ENCODE measurements around the gene YIPF3. TPM values are rescaled to one million over a fixed set of nuclear protein-coding genes. Genes with fewer than 3 reads are reported as not detected.
A peak's percentile ranks its signal among the peaks of the same experiment; 100 is the strongest.
"Not testable (repeated sequence)": the region's sequence is repeated elsewhere in the genome, so short reads cannot be mapped to it uniquely, and the experiment has no call there.

Gene YIPF3
- total RNA-seq: 10 to 100 TPM; 50.9 to 56.3 TPM

DNA sequence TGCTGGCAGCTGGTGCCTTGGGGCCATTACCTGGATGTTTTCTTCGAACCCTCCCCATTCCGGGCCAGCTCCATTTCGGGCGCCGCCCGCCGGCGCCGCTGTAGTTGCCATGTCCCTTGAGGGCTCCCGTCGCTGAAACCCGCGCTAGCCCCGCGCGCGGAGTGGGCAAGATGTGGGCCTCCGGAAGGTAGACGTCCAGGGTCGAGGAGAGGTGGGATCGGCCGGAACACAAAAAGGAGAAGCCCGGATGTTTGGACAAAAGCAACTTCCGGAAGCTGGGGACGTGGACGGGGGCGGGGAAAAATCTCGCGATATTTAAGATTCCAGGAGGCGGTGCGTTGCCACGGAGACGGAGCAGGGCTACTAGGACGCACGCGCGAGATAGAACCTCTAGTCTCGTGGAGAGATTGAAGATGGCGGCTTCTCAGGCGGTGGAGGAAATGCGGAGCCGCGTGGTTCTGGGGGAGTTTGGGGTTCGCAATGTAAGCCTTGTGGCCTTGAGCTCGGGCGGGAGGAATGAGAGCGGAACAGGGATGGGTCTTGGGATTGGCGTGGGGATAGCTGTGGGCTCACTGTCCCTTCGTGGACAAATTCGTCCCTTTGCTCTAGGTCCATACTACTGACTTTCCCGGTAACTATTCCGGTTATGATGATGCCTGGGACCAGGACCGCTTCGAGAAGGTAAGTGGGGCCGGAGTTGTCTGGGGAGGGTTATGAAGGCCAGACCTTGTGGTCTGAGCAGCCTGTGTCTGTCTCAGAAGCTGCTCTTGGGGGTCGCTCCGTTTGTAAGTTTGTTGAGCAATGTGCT is at the start of gene YIPF3, which contains the start of gene POLR1C:
TSS of gene YIPF3 (minus strand) at position 230 of the 808 bp plus-strand sequence. CDS start at position 111, 119 bp downstream.
TSS of gene POLR1C (plus strand) at position 393 of the 808 bp plus-strand sequence. CDS start at position 414, 21 bp downstream.
- Mint-ChIP-seq H3K4me3 (no peak within 1 kb of the TSS), H3K27ac (no peak within 1 kb of the TSS), H3K27me3 (no peaks in the 10 kb centered on the region), H3K9me3 (ENCODE audit: low read depth) (no peaks in the 10 kb centered on the region), H3K4me1 (peaks cover 22% of the 10 kb centered on the region), H3K36me3 (peaks cover 36% of the 10 kb centered on the region)
- CTCF ChIA-PET: interaction anchor here (1.0 to 4.1 kb wide), 7 partner anchors 11 to 287 kb away, joined by 3 to 34 read pairs (median 4); partner anchors contain the start of genes DLK2, DNPH1, POLH and XPO5
- DNase-seq (peak; percentile 98), ATAC-seq (peak; percentile 96)

DNA sequence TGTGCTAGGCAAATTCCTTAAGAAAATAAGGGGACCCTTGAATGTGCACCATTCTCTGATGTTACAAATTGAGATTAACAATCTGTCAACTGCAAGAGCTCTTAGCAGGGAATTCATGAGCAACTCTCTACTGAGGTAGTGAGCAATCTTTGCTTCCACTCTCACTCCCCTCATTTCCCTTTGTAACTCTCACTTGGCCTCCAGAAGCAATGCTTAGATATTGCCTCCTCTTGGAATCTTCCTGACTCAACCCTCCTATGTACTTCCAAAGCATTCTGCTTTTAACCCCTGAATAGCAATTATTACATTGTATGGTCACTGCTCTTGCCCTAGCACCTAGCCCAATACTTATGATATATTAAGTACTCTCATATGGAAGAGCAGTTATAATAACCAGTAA is 42.6 kb upstream of the YIPF3 start:
- no peak overlapping the region for H3K27ac Mint-ChIP-seq
- no peak for DNase-seq
- no peaks in the 10 kb centered on the region for H3K4me1 Mint-ChIP-seq
- no peaks in the 10 kb centered on the region for H3K9me3 Mint-ChIP-seq (ENCODE audit: low read depth)
- H3K27me3 Mint-ChIP-seq: no peaks in the 10 kb centered on the region
- H3K4me3 Mint-ChIP-seq: no peak overlapping the region
- ATAC-seq: no peak
- peaks cover 59% of the 10 kb centered on the region for H3K36me3 Mint-ChIP-seq
- CTCF ChIA-PET: no interaction called here

DNA sequence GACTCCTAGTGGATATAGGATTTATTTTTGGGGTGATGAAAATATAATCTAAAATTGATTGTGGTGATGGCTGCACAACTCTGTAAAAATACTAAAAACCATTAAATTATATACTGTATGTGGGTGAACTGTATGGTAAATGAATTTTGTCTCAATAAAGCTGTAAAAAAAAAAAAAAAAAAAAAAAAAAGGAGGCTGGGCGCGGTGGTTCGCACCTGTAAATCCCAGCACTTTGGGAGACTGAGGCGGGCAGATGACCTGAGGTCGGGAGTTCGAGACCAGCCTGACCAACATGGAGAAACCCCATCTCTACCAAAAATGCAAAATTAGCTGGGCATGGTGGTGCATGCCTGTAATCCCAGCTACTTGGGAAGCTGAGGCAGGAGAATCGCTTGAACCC is 40.9 kb upstream of the YIPF3 start:
- H3K4me1 Mint-ChIP-seq; H3K9me3 Mint-ChIP-seq (ENCODE audit: low read depth); DNase-seq; H3K4me3 Mint-ChIP-seq; H3K27ac Mint-ChIP-seq; H3K27me3 Mint-ChIP-seq; ATAC-seq: not testable (repeated sequence)
- peaks cover 69% of the 10 kb centered on the region for H3K36me3 Mint-ChIP-seq
- CTCF ChIA-PET: interaction anchor here (0.6 kb wide), 1 partner anchor 629 kb away, joined by 3 read pairs; the partner anchor contains the start of gene CNPY3

DNA sequence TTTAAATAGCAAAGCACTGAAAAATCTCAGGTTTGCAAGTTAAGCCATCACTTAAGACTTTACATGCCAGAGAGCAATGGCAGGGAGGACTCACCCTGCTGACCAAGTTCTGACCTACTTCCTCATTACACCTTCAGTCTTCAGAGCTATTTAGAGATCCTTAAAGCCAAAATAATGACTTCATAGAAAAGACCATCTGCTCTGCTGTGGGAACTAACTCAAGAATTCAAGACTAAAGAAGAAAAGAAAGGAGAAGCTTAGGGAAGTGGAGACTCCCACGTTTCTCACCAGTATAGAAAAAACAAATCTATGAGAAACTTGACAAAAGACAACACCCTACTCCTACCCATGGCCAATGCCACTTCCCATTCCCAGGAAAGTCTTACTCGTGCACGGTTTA is 30.5 kb upstream of the YIPF3 start:
- CTCF ChIA-PET: interaction anchor here (0.9 kb wide), 1 partner anchor 15 kb away, joined by 3 read pairs; no protein-coding TSS in a partner anchor
- no peak overlapping the region for H3K4me3 Mint-ChIP-seq
- H3K4me1 Mint-ChIP-seq: peaks cover 7% of the 10 kb centered on the region
- no peak for ATAC-seq
- no peak for DNase-seq
- H3K27ac Mint-ChIP-seq: no peak overlapping the region
- no peaks in the 10 kb centered on the region for H3K9me3 Mint-ChIP-seq (ENCODE audit: low read depth)
- H3K36me3 Mint-ChIP-seq: peaks cover 62% of the 10 kb centered on the region
- no peaks in the 10 kb centered on the region for H3K27me3 Mint-ChIP-seq

DNA sequence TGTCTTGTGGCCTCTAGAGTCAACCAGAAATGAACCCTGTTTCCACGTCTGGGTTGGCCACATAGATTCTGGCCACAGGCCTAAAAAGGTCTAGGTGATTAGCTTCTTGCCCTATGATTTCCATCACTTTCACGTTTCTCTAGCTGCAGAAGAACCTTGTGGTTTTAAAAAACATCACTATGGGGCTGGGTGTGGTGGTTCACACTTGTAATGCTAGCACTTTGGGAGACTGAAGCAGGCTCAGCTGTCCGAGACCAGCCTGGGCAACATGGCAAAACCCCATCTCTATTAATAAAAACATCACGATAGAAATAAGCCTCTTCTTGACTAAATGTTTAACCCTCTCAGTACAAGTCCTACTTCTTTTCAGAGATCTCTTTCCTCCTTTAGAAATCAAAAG is 27.7 kb upstream of the YIPF3 start:
- Mint-ChIP-seq H3K36me3 (peaks cover 61% of the 10 kb centered on the region), H3K4me1 (peaks cover 7% of the 10 kb centered on the region), H3K27me3 (no peaks in the 10 kb centered on the region), H3K4me3 (no peak overlapping the region), H3K27ac (no peak overlapping the region), H3K9me3 (ENCODE audit: low read depth) (no peaks in the 10 kb centered on the region)
- DNase-seq (no peak), ATAC-seq (no peak)
- CTCF ChIA-PET: interaction anchor here (1.6 kb wide), 1 partner anchor 31 kb away, joined by 5 read pairs; the partner anchor contains the start of genes POLH and XPO5

DNA sequence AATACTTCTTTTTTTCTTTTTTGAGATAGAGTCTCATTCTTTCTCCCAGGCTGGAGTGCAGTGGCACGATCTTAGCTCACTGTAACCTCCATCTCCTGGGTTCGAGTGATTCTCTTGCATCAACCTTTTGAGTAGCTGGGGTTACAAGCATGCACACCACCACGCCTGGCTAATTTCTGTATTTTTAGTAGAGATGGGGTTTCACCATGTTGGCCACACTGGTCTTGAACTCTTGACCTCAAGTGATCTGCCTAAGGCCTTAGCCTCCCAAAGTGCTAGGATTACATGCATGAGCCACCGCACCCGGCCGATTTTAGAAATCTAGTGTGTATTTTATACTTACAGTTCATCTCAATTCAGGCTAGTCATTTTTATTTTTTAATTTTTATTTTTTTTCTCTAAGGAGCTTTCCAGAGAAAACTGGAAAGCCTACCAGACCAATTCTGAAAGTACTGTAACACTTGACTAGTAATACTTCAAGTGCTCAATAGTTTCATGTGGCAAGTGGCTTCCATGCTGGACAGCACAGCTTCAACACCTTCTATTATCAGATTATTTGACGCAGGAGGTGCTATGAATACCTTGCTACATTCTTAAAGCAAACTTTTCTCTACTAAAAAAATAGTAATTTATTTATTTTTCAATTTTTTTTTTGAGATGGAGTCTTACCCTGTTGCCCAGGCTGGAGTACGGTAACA is 25.2 kb upstream of the YIPF3 start:
- Mint-ChIP-seq H3K4me1 (peaks cover 7% of the 10 kb centered on the region), H3K27me3 (no peaks in the 10 kb centered on the region), H3K27ac (peak overlapping the region; percentile 14), H3K4me3 (no peak overlapping the region), H3K9me3 (ENCODE audit: low read depth) (no peaks in the 10 kb centered on the region), H3K36me3 (peaks cover 65% of the 10 kb centered on the region)
- CTCF ChIA-PET: no interaction called here
- no peak for DNase-seq
- no peak for ATAC-seq

DNA sequence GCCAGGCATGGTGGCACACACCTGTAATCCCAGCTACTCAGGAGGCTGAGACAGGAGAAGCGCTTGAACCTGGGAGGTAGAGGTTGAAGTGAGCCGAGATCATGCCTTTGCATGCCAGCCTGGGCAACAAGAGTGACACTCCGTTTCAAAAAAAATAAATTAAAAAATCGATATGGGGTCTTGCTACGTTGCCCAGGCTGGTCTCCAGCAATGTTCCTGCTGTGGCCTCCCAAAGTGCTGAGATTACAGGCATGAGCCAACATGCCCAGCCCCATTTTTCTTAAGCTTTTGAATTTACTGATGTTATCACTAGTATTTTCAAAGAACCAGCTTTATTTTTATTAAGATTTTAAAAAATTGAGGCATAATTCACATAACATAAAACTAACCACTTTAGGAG is 23.8 kb upstream of the YIPF3 start:
- Mint-ChIP-seq H3K27me3 (no peaks in the 10 kb centered on the region), H3K4me1 (peaks cover 7% of the 10 kb centered on the region), H3K27ac (no peak overlapping the region), H3K36me3 (peaks cover 58% of the 10 kb centered on the region), H3K9me3 (ENCODE audit: low read depth) (no peaks in the 10 kb centered on the region), H3K4me3 (no peak overlapping the region)
- DNase-seq: no peak
- ATAC-seq: no peak
- CTCF ChIA-PET: no interaction called here

DNA sequence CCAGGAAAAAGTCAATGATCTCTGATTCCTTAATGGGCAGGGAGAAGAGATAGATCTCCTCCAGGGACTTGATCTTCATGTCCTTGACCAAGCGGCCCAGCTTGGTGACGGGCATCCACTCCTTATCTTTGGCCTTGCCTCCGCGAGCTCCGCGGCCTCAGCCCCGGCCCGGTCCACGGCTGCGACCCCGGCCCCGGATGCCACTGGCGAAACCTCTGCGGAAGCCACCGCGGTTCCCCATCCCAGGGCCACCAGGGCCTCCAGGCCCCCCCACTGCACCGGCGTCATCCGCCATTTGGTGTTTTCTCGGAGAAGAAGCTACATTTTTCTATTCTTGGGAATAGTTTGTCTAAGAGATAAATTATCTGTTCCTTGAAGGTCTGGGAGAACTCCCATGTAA is 22.7 kb upstream of the YIPF3 start:
- not testable (repeated sequence) for DNase-seq; H3K27me3 Mint-ChIP-seq; H3K27ac Mint-ChIP-seq; H3K9me3 Mint-ChIP-seq (ENCODE audit: low read depth); H3K4me3 Mint-ChIP-seq; ATAC-seq; H3K4me1 Mint-ChIP-seq
- peaks cover 50% of the 10 kb centered on the region for H3K36me3 Mint-ChIP-seq
- CTCF ChIA-PET: interaction anchor here (1.1 kb wide), 1 partner anchor 31 kb away, joined by 3 read pairs; no protein-coding TSS in a partner anchor

DNA sequence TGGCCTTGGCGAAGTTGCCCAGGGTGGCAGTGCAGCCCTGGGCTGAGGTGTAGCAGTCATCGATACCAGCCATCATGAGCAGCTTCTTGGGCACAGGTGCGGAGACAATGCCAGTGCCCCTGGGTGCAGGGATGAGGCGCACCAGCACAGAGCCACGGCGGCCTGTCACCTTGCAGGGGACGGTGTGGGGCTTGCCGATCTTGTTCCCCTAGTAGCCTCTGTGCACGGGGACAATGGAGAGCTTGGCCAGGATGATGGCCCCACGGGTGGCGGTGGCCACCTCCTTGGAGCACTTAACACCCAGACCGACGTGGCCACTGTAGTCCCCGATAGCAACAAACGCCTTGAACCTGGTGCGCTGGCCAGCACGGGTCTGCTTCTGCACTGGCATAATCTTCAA is 22.3 kb upstream of the YIPF3 start:
- CTCF ChIA-PET: interaction anchor here (1.1 kb wide), 1 partner anchor 31 kb away, joined by 3 read pairs; no protein-coding TSS in a partner anchor
- H3K9me3 Mint-ChIP-seq (ENCODE audit: low read depth); H3K4me1 Mint-ChIP-seq; DNase-seq; H3K27ac Mint-ChIP-seq; H3K4me3 Mint-ChIP-seq; ATAC-seq; H3K27me3 Mint-ChIP-seq: not testable (repeated sequence)
- H3K36me3 Mint-ChIP-seq: peaks cover 47% of the 10 kb centered on the region

DNA sequence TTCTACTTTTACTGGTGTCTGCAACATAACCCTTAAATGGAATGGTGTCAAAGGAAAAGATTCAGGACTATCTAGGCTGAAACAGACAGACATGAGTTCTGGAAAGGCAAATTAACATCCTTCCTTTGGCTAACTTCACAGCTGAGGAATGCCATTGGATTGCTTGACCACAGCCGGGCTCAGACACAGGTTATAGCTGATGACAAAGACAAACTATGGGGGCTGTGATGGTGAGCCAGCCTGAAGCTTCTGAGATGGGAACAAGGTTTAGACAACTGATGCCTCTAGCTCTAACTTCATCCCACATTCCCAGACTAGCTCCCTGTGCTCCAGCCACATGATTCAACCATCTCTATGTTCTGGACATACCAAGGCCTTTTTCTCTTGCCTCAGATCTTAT is 15.5 kb upstream of the YIPF3 start:
- H3K27ac Mint-ChIP-seq: peak overlapping the region; percentile 47
- H3K27me3 Mint-ChIP-seq: no peaks in the 10 kb centered on the region
- no peaks in the 10 kb centered on the region for H3K4me1 Mint-ChIP-seq
- H3K9me3 Mint-ChIP-seq (ENCODE audit: low read depth): no peaks in the 10 kb centered on the region
- no peak overlapping the region for H3K4me3 Mint-ChIP-seq
- ATAC-seq: no peak
- CTCF ChIA-PET: interaction anchor here (1.1 to 1.8 kb wide), 4 partner anchors 11 to 76 kb away, joined by 3 to 6 read pairs (median 4); no protein-coding TSS in a partner anchor
- peaks cover 40% of the 10 kb centered on the region for H3K36me3 Mint-ChIP-seq
- no peak for DNase-seq

DNA sequence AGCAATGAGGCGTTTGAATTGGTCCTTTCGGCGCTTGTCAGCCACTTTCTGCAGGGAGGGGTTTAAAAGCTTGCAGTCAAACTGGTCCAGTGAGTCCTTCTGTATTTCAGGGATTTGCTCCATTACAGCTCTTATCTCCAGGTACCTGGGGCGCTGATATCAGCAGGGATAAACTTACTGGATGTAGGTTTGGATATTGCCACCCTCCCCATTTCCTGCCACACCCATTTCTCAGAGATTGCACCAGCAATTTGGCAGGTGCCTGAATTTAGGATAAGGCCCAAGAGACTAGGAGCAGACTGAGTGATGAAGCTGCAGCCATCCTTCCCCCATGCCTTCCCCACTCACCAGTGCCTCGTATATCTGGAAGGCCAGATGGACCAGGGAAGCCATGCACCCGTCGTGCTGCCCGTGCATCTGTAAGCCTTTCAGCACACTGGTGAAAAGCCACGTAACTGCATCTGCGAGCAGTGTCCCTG is 7.8 kb upstream of the YIPF3 start:
- no peak for DNase-seq
- ATAC-seq: no peak
- no peaks in the 10 kb centered on the region for H3K9me3 Mint-ChIP-seq (ENCODE audit: low read depth)
- peaks cover 4% of the 10 kb centered on the region for H3K4me1 Mint-ChIP-seq
- H3K36me3 Mint-ChIP-seq: peaks cover 66% of the 10 kb centered on the region
- CTCF ChIA-PET: interaction anchor here (0.7 to 0.8 kb wide), 2 partner anchors 13 to 164 kb away, joined by 3 read pairs; no protein-coding TSS in a partner anchor
- no peaks in the 10 kb centered on the region for H3K27me3 Mint-ChIP-seq
- peak overlapping the region; percentile 35 for H3K27ac Mint-ChIP-seq
- no peak overlapping the region for H3K4me3 Mint-ChIP-seq

DNA sequence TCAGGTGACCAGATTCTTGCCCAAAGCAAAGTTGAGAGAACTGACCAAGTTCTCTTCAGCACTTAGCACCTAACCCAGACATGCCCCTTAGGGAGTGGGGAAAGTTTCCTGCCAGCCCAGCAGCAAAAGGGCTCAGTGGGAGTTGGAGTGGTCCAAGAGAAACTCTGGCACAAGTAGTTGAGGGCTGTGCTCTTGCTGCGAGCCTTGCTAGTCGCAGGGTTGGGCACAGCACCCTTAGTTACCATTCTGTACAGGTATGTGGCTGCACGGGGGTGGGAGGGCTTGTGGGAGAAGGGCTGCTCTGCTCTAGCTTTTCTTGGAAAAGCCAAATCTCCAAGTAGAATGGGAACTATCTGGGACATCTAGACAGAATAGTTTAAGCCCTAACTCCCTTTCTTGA is 6.6 kb upstream of the YIPF3 start:
- no peak overlapping the region for H3K27ac Mint-ChIP-seq
- H3K27me3 Mint-ChIP-seq: no peaks in the 10 kb centered on the region
- H3K4me1 Mint-ChIP-seq: peaks cover 4% of the 10 kb centered on the region
- CTCF ChIA-PET: no interaction called here
- no peak overlapping the region for H3K4me3 Mint-ChIP-seq
- peaks cover 63% of the 10 kb centered on the region for H3K36me3 Mint-ChIP-seq
- ATAC-seq: no peak
- H3K9me3 Mint-ChIP-seq (ENCODE audit: low read depth): no peaks in the 10 kb centered on the region
- no peak for DNase-seq

DNA sequence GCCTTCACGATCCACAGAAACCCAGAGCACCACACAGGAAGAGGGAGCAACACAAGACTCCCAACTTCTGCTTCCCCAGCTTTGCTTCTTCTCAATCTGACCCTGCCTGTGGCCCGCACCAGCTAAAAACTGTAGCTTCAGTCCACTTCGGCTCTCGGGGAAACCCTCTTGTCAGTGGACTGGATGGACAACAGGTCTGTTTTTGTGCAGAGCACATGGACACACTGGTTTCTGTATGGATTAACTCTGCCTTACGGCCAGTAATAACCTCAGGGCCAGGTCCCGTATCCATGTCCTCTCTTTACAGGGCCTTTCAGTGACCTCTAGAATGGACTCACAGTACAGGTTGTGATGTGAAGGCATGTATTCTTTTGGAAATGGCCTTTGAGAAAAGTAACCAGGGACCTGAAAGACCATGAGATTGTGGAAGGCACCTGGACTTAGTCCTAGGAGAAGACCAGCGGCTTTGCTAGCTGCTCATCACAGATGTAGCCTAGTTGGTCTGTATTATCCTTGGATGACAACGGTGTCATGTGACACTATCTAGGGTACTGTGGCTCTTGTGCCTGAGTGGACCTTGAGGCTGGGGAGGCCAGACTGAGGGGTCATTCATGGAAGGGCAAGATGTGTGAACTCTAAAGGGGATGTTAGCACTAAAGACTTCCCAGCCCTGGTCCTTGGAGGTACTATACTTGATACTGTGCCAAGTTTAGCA is 6.0 kb upstream of the YIPF3 start:
- H3K27me3 Mint-ChIP-seq: no peaks in the 10 kb centered on the region
- no peaks in the 10 kb centered on the region for H3K9me3 Mint-ChIP-seq (ENCODE audit: low read depth)
- H3K36me3 Mint-ChIP-seq: peaks cover 57% of the 10 kb centered on the region
- no peak overlapping the region for H3K4me3 Mint-ChIP-seq
- no peak for ATAC-seq
- H3K4me1 Mint-ChIP-seq: peaks cover 4% of the 10 kb centered on the region
- DNase-seq: no peak
- H3K27ac Mint-ChIP-seq: no peak overlapping the region
- CTCF ChIA-PET: no interaction called here
